T1000 (cell line): ENCODE results near the gene FHIT.

Experiments
- DNase-seq: peaks from one replicate; lab custom pipeline; 2025; ENCODE audit warnings: mixed read lengths; lab: John Stamatoyannopoulos, UW

FHIT gene

DNA sequence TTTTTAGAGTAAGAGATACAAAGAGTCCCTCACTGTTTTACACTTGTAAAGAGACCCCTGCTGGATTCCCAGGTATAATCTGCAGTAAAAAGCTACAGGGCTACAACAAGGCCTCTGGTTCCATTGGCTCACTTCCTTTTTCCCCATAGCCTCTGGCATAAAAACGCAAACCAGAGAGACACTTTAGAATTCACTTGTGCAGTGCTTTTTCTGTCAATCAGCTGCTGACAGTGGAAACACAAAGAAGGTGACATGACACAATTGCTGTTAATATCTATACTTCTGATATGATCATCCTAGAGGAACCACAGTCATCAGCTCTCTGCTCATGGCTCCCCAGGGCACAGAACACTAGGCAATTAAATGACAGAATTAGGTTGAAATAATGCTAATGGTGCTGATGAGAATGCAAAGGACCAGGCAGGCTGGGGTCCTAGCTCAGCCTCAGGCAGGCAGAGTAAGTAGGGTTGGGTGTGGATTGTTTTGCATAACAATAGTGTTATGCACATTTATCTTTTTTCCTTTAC lies 1533.5 kb downstream of the FHIT start:
- no peak for DNase-seq

DNA sequence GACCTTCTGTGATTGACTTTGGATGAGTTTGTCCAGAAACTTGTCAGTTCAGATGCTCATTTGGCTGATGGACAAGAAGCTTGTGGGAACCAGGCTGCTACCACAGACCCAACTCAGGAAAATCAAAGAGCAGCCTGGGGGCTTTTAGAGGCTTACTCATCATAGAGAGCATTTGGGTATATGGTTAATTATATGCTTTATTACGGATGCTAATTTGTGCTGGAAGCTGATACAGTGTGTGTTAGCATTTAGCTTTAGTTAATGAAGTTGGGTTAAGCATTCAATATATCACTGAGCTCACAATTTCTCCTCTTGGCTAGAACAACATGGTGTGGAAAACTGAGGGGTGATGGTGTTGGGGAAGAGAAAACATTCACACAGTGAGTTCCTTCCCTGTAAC lies 1537.2 kb downstream of the FHIT start:
- no peak for DNase-seq

DNA sequence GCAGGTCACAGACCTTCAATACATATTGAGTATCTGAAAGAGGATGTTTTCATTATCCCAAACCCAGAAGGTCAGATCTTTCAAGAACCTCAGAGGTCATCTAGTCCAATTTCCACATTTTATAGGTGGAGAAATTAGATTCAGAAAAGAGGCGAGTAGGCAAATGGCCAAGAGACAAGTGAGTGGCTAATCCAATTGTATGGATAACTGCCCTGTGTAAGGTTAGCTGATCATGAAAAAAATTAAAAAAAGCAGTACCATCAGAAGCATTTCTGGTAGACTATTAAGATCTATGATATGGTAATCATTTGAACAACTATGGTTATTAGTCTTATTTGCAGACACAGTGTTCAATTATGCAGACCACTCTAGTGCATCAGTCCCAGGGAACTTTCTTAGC lies 1540.7 kb downstream of the FHIT start:
- DNase-seq = no peak

DNA sequence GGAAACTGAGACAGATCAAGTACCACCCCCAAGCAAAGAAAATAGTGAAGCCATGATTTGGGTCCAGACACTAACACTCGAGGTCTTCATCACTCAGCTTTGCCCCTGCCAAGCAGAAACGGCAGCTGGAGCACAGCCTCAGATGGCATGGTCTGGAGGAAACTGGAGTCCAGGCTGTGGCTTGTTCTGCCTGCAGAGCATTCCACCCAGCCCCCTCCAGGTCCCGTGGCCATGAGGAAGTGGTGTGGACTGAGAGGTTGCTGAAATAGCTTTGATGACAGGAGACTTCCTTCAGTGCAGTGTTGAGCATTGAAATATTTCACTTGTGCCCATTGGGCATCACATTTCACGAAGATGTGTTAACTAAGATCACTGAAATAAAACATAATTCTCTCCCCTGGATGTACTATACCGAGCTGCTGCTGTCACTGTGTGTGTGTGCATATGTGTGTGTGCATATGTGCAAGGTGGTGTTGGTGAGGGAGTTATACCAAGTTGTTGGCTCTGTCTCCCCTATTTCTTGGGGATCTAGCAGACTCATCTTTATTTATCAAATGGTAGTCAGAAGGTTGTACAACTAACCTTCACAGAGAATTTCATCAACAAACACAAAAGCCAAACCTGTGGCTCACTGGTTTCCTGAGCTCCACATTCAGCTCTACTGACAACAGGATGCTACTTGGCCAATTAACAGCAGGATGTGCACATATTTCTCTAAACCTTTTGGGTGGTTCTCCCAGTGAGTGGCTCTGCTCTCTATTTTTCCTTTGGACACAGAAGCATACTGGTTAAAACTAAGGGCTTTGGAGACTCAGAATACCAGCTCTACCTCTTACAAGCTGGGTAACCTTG lies 1541.3 kb downstream of the FHIT start:
- no peak for DNase-seq

DNA sequence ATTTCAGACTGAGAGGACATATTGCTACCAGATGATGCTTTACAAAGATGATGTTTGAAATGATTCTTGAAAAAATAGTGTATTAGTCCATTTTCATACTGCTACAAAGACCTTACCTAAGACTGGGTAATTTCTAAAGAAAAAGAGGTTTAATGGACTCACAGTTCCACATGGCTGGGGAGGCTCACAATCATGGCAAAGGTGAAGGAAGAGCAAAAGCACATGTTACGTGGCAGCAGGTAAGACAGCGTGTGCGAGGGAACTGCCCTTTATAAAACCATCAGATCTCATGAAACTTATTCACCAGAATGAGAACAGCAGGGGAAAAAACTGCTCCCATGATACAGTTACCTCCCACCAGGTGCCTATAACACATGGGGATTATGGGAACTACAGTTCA lies 1543.0 kb downstream of the FHIT start:
- DNase-seq = no peak

DNA sequence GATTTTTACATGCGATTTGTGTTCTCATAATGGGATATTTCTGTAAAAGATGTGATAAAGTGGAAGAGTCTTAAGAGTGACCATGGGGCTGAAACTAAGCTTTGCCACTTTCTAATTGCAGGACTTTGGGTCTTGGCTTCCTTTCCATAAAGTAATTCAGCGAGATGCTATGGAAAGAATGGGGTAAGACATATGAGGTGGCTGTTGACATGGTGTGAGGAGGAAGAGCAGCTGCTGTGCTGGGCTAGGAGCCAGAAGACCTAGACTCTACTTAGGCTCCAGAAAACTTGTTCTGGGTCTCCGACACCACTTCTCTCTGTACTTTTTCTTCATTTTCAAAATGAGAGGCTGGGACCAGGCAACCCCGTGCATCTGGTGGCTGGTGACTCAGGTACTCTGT lies 1547.0 kb downstream of the FHIT start:
- DNase-seq = no peak

DNA sequence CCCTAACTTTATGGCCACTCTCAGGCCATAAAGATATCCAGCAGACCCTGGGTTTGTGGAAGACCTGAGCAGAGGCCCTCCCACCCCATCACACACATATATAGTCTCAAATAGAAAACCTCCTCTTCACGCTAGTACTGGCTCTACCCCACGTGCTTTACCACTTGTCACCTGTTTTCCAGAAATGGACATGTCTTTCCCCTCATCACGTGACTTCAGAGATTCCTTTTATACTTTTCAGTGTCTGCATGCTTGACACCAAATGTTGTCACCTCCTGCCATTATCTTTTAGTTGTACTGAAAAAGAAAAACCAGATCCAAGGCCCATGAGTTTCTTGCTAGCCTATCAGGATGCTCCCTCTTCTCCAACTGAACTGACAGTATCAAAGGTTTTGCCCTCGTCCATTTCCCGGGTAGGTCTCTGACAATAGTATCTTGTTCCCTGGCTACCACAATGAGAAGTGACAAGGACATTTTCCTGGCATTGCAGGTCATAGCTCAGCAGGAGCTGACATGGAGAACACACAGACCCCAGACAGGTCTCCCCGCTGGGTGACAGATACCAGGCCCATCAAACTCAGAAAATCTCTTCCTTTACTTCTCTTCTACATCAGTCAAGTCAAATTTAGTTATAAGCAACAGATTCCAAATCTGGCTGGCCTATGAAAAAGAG lies 1551.5 kb downstream of the FHIT start:
- DNase-seq = no peak
